Measurements from ENCODE around the gene SARDH. TPM values are rescaled to one million over a fixed set of nuclear protein-coding genes. Genes with fewer than 3 reads are reported as not detected.

Gene SARDH
- polyA plus RNA-seq, 1 donor (not counting 4 experiments of a cell fraction or from before 2014, with no cell fraction given): 0.03 TPM

GRCh38 chr9:133670466-133670865 is 67.7 kb downstream of the SARDH start:
- no peak for TF ChIP-seq EZH2 (IDR thresholded peaks at IDR 0.05; ENCODE audit: low read length)
- no peak for TF ChIP-seq CTCF (optimal IDR thresholded peaks at IDR 0.05 in 1 of 3, IDR thresholded peaks at IDR 0.05 in 1 of 3, conservative IDR thresholded peaks at IDR 0.05 in 1 of 3; ENCODE audit: extremely low read depth in 1 of 3, insufficient read depth in 2 of 3, low read length in 3 of 3)
- Histone ChIP-seq H3K4me2 (ENCODE audit: control insufficient read depth, extremely low read depth, insufficient read depth, low read depth, low read length) (no peak overlapping the region), H3K9ac (ENCODE audit: control insufficient read depth, extremely low read depth, insufficient read depth, low read length) (no peak overlapping the region), H3K9me1 (ENCODE audit: control insufficient read depth, extremely low read depth, insufficient read depth, low read length) (no peaks in the 10 kb centered on the region), H3K9me3 (ENCODE audit: control insufficient read depth, low read depth, low read length) (no peaks in the 10 kb centered on the region), H2AFZ (ENCODE audit: control insufficient read depth, low read length) (no peak overlapping the region), H3K36me3 (ENCODE audit: control insufficient read depth in 2 of 2, extremely low read depth in 1 of 2, insufficient read depth in 2 of 2, low read length in 2 of 2) (no peaks in the 10 kb centered on the region), H4K20me1 (ENCODE audit: control insufficient read depth, extremely low read depth, insufficient read depth, low read length) (no peaks in the 10 kb centered on the region), H3K27ac (ENCODE audit: control insufficient read depth, insufficient read depth, low read length) (no peak overlapping the region), H3K27me3 (ENCODE audit: control insufficient read depth, extremely low read depth, insufficient read depth, low read length) (no peaks in the 10 kb centered on the region), H3K79me2 (ENCODE audit: control insufficient read depth, insufficient read depth, low read length) (no peaks in the 10 kb centered on the region), H3K4me3 (ENCODE audit: control insufficient read depth in 2 of 3, extremely low read depth in 1 of 3, insufficient read depth in 2 of 3, low read depth in 1 of 3, low read length in 3 of 3) (no peak overlapping the region), H3K4me1 (ENCODE audit: control insufficient read depth, extremely low read depth, insufficient read depth, low read length) (no peaks in the 10 kb centered on the region)
- no peak for FAIRE-seq
- dilution Hi-C loops (cut with MboI; ENCODE audit: extremely low pct_ligation_motif_present, low sequenced_read_pairs): no loop called here
- no peak for DNase-seq (ENCODE audit: low read depth, low spot score)

- H3K9me3 ChIP-seq (ENCODE audit: control insufficient read depth, low read depth, low read length): no peaks in the 10 kb centered on the region
- no peak for FAIRE-seq
Observed at GRCh38 chr9:133669182-133669801, 68.9 kb downstream of the SARDH start.

More at GRCh38 chr9:133669182-133669801, 68.9 kb downstream of the SARDH start:
- no peaks in the 10 kb centered on the region for H3K4me1 ChIP-seq (ENCODE audit: control insufficient read depth, extremely low read depth, insufficient read depth, low read length)
- no peak overlapping the region for H3K9ac ChIP-seq (ENCODE audit: control insufficient read depth, extremely low read depth, insufficient read depth, low read length)
- no peak overlapping the region for H3K4me3 ChIP-seq (ENCODE audit: control insufficient read depth in 2 of 3, extremely low read depth in 1 of 3, insufficient read depth in 2 of 3, low read depth in 1 of 3, low read length in 3 of 3)
- no peaks in the 10 kb centered on the region for H3K36me3 ChIP-seq (ENCODE audit: control insufficient read depth in 2 of 2, extremely low read depth in 1 of 2, insufficient read depth in 2 of 2, low read length in 2 of 2)
- no peak overlapping the region for H3K27ac ChIP-seq (ENCODE audit: control insufficient read depth, insufficient read depth, low read length)
- H3K27me3 ChIP-seq (ENCODE audit: control insufficient read depth, extremely low read depth, insufficient read depth, low read length): no peaks in the 10 kb centered on the region
- TF ChIP-seq CTCF (optimal IDR thresholded peaks at IDR 0.05 in 1 of 3, IDR thresholded peaks at IDR 0.05 in 1 of 3, conservative IDR thresholded peaks at IDR 0.05 in 1 of 3; ENCODE audit: extremely low read depth in 1 of 3, insufficient read depth in 2 of 3, low read length in 3 of 3): no peak
- no peak for TF ChIP-seq EZH2 (IDR thresholded peaks at IDR 0.05; ENCODE audit: low read length)
- H3K4me2 ChIP-seq (ENCODE audit: control insufficient read depth, extremely low read depth, insufficient read depth, low read depth, low read length): no peak overlapping the region
- DNase-seq (ENCODE audit: low read depth, low spot score): no peak
- dilution Hi-C loops (cut with MboI; ENCODE audit: extremely low pct_ligation_motif_present, low sequenced_read_pairs): no loop called here
- no peaks in the 10 kb centered on the region for H4K20me1 ChIP-seq (ENCODE audit: control insufficient read depth, extremely low read depth, insufficient read depth, low read length)
- no peaks in the 10 kb centered on the region for H3K9me1 ChIP-seq (ENCODE audit: control insufficient read depth, extremely low read depth, insufficient read depth, low read length)
- H3K79me2 ChIP-seq (ENCODE audit: control insufficient read depth, insufficient read depth, low read length): no peaks in the 10 kb centered on the region
- no peak overlapping the region for H2AFZ ChIP-seq (ENCODE audit: control insufficient read depth, low read length)

All from keratinocyte (primary cell).